NOMO-1 (cell line): Measurements from ENCODE around the gene AQP12B.
A peak's percentile ranks its signal among the peaks of the same experiment; 100 is the strongest.
"Not testable (repeated sequence)": the region's sequence is repeated elsewhere in the genome, so short reads cannot be mapped to it uniquely, and the experiment has no call there.

Experiments used
- DNase-seq, 2 experiments: peaks; one replicate each; lab custom pipeline; 2025; ENCODE audit not compliant: unreplicated experiment in 2 of 2; lab: John Stamatoyannopoulos, UW

Gene AQP12B

GRCh38 chr2:240701736-240702639 is 19.3 kb upstream of the AQP12B start:
- no peak for DNase-seq

GRCh38 chr2:240701091-240701735 is 18.5 kb upstream of the AQP12B start:
- no peak for DNase-seq

DNA sequence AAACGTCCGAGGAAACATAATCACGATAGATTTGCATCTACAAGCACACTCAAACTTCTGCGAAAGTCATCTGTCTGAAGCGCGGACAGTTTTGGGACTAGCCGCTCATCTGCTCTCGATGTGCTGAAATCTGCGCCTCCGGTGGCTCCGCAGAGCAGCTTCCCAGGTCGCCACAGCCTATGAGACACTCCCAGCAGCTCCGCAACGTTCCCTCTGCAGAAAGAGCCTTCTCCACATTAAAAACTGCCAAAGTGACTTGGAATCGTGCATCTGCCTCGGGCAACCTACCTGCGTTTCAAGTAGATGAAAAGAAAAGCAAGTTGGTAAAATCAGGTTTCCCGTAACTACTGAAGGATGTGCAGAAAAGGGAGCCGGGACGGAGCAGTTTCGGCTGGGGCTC is 17.9 kb upstream of the AQP12B start:
- DNase-seq, result not testable (repeated sequence)

DNA sequence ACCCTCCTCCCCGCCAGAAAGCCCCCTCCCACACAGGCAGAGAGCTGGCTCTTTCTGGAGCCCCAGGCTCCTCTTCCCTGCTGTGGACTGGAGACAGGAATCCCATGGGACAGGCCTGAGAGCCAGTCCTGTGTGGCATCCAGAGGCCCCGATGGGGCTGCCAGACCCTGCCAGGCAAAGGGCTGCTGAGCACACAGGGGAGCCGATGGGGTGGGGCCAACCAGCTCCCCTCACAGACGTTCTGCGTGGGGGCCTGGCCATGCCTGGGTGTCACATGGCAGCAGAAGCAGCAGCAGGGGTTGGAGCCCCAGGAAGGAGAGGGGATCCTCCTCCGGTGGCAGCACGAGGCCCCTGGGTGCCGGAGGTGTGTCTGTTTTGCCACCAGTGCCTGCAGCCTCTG is 17.1 kb upstream of the AQP12B start:
- DNase-seq, result not testable (repeated sequence)

DNA sequence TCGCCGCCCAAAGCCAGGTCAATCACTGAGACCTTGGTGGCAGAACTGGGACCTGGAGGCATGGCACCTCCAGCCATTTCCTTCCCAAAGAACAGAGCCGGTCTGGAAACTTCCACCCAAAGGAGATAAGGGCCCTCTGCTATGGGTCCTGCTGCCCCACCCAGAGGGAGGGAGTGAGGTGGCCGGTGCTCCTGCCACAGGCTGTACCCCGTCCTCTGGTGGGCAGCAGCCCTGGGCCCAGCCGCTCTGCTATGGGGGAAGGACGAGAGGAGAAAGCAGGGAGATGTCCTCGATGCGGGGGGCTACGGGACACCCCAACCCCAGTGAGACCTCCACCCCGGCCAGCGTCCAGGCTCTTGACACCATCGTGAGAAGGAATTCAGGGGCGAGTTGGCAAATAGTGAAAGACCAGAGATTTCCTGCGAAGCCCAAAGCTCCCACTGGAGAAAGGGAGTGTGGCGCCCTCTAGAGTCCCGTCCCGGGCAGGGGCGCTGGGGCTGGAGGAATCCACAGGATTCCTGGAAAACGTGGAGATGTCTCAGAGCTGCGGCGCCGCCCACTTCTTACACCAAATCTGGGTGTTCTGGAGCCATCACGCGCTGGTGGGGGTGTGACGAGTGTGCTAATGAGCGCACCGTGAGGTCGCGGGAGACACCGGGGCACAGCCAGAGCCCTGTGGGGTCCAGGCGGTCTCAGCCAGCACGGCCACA is 16.3 kb upstream of the AQP12B start:
- DNase-seq, result not testable (repeated sequence)

GRCh38 chr2:240696469-240696868 is 13.8 kb upstream of the AQP12B start:
- not testable (repeated sequence) for DNase-seq

GRCh38 chr2:240695593-240695992 is 12.9 kb upstream of the AQP12B start:
- not testable (repeated sequence) for DNase-seq

GRCh38 chr2:240694304-240694703 is 11.6 kb upstream of the AQP12B start:
- not testable (repeated sequence) for DNase-seq

DNA sequence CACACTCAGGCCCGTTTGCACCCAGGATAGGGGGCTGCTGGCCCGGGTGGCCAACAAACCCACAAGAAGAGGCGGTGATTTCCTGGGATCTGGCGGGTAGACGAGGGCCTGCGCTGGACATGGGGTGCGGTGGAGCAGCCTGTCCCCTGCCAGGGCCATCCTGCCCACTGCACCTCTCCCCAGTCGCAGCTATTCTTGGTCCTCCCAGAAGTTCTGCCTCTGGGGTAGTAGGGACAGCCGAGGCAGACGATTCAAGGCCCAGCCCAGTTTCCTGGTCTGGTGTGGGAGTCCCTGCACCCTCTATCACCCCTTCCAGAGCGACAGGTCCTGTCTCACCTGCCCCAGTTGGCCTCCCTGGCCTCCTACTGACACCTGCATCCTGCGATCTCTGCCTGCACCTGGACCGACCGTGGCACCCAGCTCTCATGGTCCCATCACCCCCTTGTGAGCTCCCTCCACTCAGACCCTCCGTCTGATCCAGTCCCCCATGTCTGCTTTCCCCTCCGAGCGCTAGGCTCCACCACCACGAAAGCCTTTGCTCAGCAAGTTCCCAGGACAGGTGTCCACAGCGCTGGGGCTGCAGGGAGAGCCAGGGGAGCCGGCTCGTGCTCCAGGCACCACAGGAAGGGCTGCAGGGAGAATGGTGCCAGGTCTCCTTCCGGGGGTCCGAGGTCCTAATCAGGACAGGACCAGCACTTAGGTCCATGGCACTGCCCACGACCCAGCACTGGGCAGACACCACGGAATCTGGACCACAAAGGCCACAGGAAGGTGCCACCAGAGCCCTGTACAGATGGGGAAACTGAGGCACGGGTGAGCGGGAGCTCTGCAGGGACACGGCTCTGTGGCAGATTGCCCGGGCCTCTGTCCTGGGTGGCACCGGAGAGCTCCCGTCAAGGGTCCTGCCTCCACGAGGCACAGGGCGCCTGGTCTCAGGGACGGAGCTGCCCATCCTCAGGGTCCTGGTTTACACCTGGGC is 10.2 kb upstream of the AQP12B start:
- DNase-seq, result not testable (repeated sequence)

GRCh38 chr2:240691631-240692420 is 9.1 kb upstream of the AQP12B start, which contains the start of gene AQP12A:
AQP12A (plus strand) TSS chr2:240691866; CDS start chr2:240691914, 48 bp downstream.
- DNase-seq, result not testable (repeated sequence)

- not testable (repeated sequence) for DNase-seq
Measured at GRCh38 chr2:240691075-240691427, 8.4 kb upstream of the AQP12B start.

DNA sequence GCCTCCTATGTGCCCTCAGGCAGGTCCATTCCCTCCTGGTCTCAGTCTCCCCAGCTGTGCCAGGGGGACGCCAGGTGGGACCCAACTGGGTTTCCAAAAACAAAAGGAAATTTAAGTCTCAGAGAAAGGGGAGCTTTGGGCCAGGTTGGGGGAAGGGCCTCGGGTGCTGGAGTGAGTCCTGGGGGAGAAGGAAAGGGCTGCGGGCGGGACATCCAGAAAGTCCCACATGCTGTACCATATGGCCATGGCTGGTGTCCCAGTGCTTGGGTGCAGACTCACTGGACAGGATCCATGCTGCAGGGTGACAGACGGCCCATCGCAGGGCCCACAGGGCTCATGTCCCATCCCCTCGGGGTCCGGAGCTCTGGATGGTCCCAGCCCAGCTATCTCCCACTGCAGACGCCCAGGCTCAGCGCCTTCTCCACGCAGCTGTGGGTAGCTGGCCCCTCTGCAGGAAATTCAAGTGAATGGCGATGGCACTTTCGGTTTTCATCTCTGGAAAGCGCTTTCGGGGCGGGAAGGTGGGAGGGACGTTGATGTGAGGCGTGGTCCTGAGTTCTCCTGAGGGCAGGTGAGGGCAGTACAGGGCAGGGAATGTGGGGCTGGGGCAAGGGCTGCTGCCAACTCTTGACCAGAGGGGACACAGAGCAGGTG is 7.9 kb upstream of the AQP12B start:
- not testable (repeated sequence) for DNase-seq

DNA sequence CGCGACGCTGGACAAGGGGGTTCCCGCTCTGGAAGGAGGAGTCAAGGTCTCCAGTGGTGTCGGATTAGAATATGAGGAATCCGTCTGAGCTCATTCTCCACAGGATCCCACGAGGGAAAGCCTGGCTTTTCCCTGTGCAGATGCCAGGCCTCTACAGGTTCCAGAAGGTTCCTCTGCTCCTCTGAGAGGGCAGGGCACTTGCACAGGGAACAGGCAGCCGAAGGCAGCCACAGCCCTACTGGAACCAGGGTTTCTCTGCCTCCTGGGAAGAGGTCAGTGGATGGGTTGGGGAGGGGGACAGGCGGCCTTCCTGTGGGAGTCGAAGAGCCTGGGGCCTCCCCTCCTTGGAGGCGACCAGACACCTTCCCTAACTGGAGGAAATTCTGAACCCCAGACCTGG is 7.3 kb upstream of the AQP12B start:
- DNase-seq, result no peak

DNA sequence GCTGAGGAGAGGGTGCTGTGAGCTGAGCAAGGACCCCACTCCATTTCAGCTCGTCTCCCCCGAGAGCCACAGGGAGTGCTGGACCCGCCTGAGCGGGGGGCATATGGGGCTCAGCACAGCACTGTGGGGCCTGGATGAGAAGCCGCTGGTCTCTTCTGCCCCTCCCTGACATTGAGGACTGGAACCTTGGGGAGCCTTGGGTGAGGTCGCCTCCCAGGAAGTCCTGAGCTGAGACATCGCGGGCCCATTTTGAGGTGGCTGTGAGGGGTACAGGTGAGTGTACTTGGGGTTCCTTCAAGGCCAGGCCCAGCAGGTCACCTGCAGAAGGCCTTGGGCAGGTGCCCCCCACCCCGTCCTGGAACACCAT is 5.9 kb upstream of the AQP12B start:
- no peak for DNase-seq

DNA sequence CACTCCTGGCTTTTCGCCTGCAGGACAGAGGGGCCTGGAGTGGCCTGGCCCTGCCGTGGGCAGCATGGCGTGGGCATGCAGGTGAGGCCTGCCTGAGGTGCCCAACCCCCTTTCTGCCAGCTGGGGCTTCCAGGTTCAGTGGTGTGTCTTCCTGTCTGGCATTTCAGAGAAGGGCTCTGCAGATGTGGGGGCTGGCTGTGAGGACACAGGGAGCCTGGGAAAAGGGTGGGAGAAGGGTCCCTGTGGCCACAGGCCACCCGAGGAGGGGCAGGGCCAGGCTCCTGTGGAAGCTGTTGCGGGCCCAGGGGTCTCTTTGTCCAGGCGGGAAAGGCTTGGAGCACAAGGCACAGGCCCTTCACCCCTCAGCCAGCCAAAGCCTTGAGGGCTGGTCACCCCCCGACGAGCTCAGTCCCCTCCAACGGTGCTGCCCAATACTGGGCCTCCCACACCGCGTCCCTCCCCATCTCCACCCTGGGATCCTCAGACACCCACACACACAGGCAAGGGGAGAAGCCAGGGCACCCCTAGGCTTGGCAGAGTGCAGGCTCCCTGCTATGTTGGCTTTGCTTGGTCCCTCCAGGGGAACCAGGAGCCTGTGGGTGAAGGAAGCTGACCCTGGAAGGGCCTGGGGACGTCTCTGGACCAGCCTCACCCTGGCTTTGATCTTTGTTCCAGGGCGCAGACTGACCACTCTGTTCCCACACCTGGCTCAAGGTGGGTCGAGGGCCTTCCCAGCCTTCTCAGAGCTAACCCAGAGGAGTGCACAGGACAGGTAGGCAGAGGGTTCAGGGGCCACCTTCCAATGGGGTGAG is 5.3 kb upstream of the AQP12B start:
- DNase-seq, result no peak

- DNase-seq, result no peak
Measured at GRCh38 chr2:240687045-240687740, 4.5 kb upstream of the AQP12B start.

DNA sequence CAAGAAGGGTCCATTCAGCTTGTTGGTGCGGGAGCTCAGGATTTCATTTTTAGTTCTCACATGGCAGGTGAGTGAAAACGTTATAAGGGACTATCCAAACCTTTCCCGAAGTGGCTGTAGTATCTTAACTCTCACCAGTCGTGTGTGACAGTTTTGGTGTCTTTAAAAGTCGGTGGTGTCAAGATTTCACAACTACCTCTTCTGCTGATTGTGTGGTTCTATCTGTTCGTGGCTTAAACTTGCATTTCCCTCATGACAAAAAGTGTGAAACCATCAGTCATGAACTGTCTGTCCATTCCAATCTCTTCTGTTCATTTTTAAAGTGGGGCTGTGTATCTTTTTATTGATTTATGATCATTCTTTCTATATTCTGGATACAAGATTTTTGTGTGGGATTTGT is 3.8 kb upstream of the AQP12B start:
- peak in 1 of 2 experiments; percentile 59 for DNase-seq
